H9 (cell line): ENCODE measurements around the gene IPO9. TPM values are rescaled to one million over a fixed set of nuclear protein-coding genes. Genes with fewer than 3 reads are reported as not detected.

Experiments used
- DNase-seq: peaks from one replicate; pipeline ENCODE4 v3.0.0-alpha.2; 2017
- H2AFZ ChIP-seq: one replicate; pipeline ENCODE4 v1.6.1; 2013; ENCODE audit warnings: mild to moderate bottlenecking, low read length, control low read depth, moderate library complexity
- H2AK5ac ChIP-seq: 2 replicates; pipeline ENCODE4 v1.6.1; 2013; ENCODE audit warnings: low read length, control low read depth, mixed read lengths; ENCODE audit not compliant: insufficient read length
- H2BK120ac ChIP-seq: one replicate; pipeline ENCODE4 v1.6.1; 2013; ENCODE audit warnings: low read depth, mild to moderate bottlenecking, low read length, control low read depth, inconsistent platforms; ENCODE audit not compliant: poor library complexity, severe bottlenecking
- H2BK12ac ChIP-seq: 2 replicates; pipeline ENCODE4 v1.6.1; 2013; ENCODE audit warnings: low read length, control low read depth, mixed read lengths, low read depth; ENCODE audit not compliant: insufficient read length
- H2BK15ac ChIP-seq: 2 replicates; pipeline ENCODE4 v1.6.1; 2013; ENCODE audit warnings: low read depth, low read length, control low read depth
- H2BK20ac ChIP-seq: one replicate; pipeline ENCODE4 v1.6.1; 2013; ENCODE audit warnings: low read depth, mild to moderate bottlenecking, low read length, control low read depth, inconsistent platforms; ENCODE audit not compliant: poor library complexity, severe bottlenecking
- H2BK5ac ChIP-seq: 2 replicates; pipeline ENCODE4 v1.6.1; 2013; ENCODE audit warnings: low read length, control low read depth, mixed read lengths; ENCODE audit not compliant: insufficient read length
- H3K14ac ChIP-seq: 2 replicates; pipeline ENCODE4 v1.6.1; 2013; ENCODE audit warnings: low read length, control low read depth; ENCODE audit not compliant: insufficient read depth
- H3K18ac ChIP-seq: 2 replicates; pipeline ENCODE4 v1.6.1; 2013; ENCODE audit warnings: low read depth, mild to moderate bottlenecking, mixed read lengths, low read length, control low read depth; ENCODE audit not compliant: insufficient read length
- H3K23ac ChIP-seq: 2 replicates; pipeline ENCODE4 v1.6.1; 2013; ENCODE audit warnings: low read length, control low read depth, mixed read lengths, low read depth; ENCODE audit not compliant: insufficient read length
- H3K23me2 ChIP-seq: 2 replicates; pipeline ENCODE4 v1.6.1; 2013; ENCODE audit warnings: low read depth, mild to moderate bottlenecking, mixed read lengths, low read length, control low read depth; ENCODE audit not compliant: insufficient read length, poor library complexity, severe bottlenecking
- H3K27ac ChIP-seq: 2 replicates; pipeline ENCODE4 v1.5.1; 2013; ENCODE audit warnings: low read length, control low read depth, mixed read lengths, low read depth; ENCODE audit not compliant: insufficient read length
- H3K27me3 ChIP-seq: 2 replicates; pipeline ENCODE4 v1.6.1; 2013; ENCODE audit warnings: low read length, control low read depth, inconsistent platforms; ENCODE audit not compliant: insufficient read depth
- H3K4ac ChIP-seq: 2 replicates; pipeline ENCODE4 v1.6.1; 2013; ENCODE audit warnings: low read depth, mild to moderate bottlenecking, control low read depth, inconsistent platforms, low read length, moderate library complexity
- H3K4me1 ChIP-seq: 2 replicates; pipeline ENCODE4 v1.6.1; 2013; ENCODE audit warnings: low read length, control low read depth, inconsistent platforms; ENCODE audit not compliant: insufficient read depth
- H3K4me2 ChIP-seq: 2 replicates; pipeline ENCODE4 v1.6.1; 2013; ENCODE audit warnings: low read length, control low read depth, mixed read lengths; ENCODE audit not compliant: insufficient read length, insufficient read depth
- H3K56ac ChIP-seq: 2 replicates; pipeline ENCODE4 v1.6.1; 2013; ENCODE audit warnings: low read depth, mild to moderate bottlenecking, mixed read lengths, low read length, control low read depth; ENCODE audit not compliant: insufficient read length
- H3K79me1 ChIP-seq: 2 replicates; pipeline ENCODE4 v1.6.1; 2013; ENCODE audit warnings: low read depth, mild to moderate bottlenecking, moderate library complexity, low read length, control low read depth, inconsistent platforms; ENCODE audit not compliant: insufficient read depth, poor library complexity, severe bottlenecking
- H3K79me2 ChIP-seq: 2 replicates; pipeline ENCODE4 v1.6.1; 2013; ENCODE audit warnings: low read length, control low read depth, inconsistent platforms; ENCODE audit not compliant: insufficient read depth
- H3K9ac ChIP-seq: 2 replicates; pipeline ENCODE4 v1.6.1; 2013; ENCODE audit warnings: low read length, control low read depth, mixed read lengths; ENCODE audit not compliant: insufficient read length; ENCODE audit errors: extremely low read depth
- H3K9me3 ChIP-seq: one replicate; pipeline ENCODE4 v1.6.1; 2013; ENCODE audit warnings: low read depth, low read length, inconsistent platforms; ENCODE audit not compliant: control insufficient read depth
- H3T11ph ChIP-seq: one replicate; pipeline ENCODE4 v1.6.1; 2013; ENCODE audit warnings: mild to moderate bottlenecking, low read length, control low read depth, inconsistent platforms
- H4K20me1 ChIP-seq: one replicate; pipeline ENCODE4 v1.6.1; 2013; ENCODE audit not compliant: control insufficient read depth, insufficient read length, insufficient read depth
- H4K5ac ChIP-seq: 2 replicates; pipeline ENCODE4 v1.6.1; 2013; ENCODE audit warnings: low read depth, mild to moderate bottlenecking, mixed read lengths, low read length, control low read depth; ENCODE audit not compliant: insufficient read length
- H4K8ac ChIP-seq: replicated peaks from 2 replicates; pipeline ENCODE4 v1.6.1; 2013; ENCODE audit warnings: low read length, control low read depth, mixed read lengths, low read depth; ENCODE audit not compliant: insufficient read length
- H4K91ac ChIP-seq: 2 replicates; pipeline ENCODE4 v1.6.1; 2013; ENCODE audit warnings: low read depth, mild to moderate bottlenecking, moderate library complexity, mixed read lengths, low read length, control low read depth; ENCODE audit not compliant: insufficient read length
- H3K27ac Mint-ChIP-seq, 3 experiments: 2 replicates in 2 of 3; 3 replicates in 1 of 3; pipeline ENCODE4 v1.8.0; 2020 to 2021; ENCODE audit warnings: mixed read lengths in 3 of 3, mild to moderate bottlenecking in 1 of 3, moderate library complexity in 1 of 3
- H3K27me3 Mint-ChIP-seq: 2 replicates; pipeline ENCODE4 v1.8.0; 2021; ENCODE audit warnings: low read depth, mild to moderate bottlenecking, moderate library complexity, mixed read lengths
- H3K36me3 Mint-ChIP-seq, 3 experiments: 2 replicates in 2 of 3; 3 replicates in 1 of 3; pipeline ENCODE4 v1.8.0; 2020 to 2021; ENCODE audit warnings: low read depth in 3 of 3, mixed read lengths in 3 of 3; ENCODE audit not compliant: insufficient read depth in 1 of 3
- H3K4me1 Mint-ChIP-seq, 2 experiments: 2 replicates each; pipeline ENCODE4 v1.8.0; 2020; ENCODE audit warnings: mixed read lengths in 2 of 2
- H3K4me3 Mint-ChIP-seq, 2 experiments: 2 replicates in 1 of 2; 3 replicates in 1 of 2; pipeline ENCODE4 v1.8.0; 2020 to 2021; ENCODE audit warnings: mild to moderate bottlenecking in 2 of 2, mixed read lengths in 2 of 2, moderate library complexity in 1 of 2
- H3K9me3 Mint-ChIP-seq, 2 experiments: 2 replicates in 1 of 2; 3 replicates in 1 of 2; pipeline ENCODE4 v1.8.0; 2020; ENCODE audit warnings: mild to moderate bottlenecking in 2 of 2, mixed read lengths in 2 of 2, moderate library complexity in 1 of 2
- WGBS: extraction: QIAGEN DNeasy Blood & Tissue Kit; methylation state at CpG from one replicate; pipeline ENCODE4 v1.1.7; 2013; ENCODE audit warnings: missing lambda C conversion rate, low lambda C conversion rate, mixed read lengths; ENCODE audit not compliant: insufficient read length; ENCODE audit errors: extremely low coverage; 5-methylcytosine and 5-hydroxymethylcytosine counted together
- total RNA-seq: library from RNA; stranded (reverse); gene quantifications from 2 replicates; pipeline ENCODE4 v1.2.1, GENCODE V29; 2021
- TF ChIP-seq, protein P1 (sequence below): fragments of 200-600 bp; sonication (generic); conservative IDR thresholded peaks from 3 replicates; pipeline ENCODE4 v1.8.0; 2021; ENCODE audit warnings: antibody characterized with exemption, mild to moderate bottlenecking

Gene IPO9
- total RNA-seq, 1 experiment from 2014 or later = 104 TPM

GRCh38 chr1:201806801-201807200 lies 22.2 kb upstream of the IPO9 start:
- H3K36me3 Mint-ChIP-seq = peaks cover 38 to 70% (median 67%) of the 10 kb centered on the region in 3 experiments
- Histone ChIP-seq H4K91ac (no peak overlapping the region), H3K4ac (no peak overlapping the region), H2BK15ac (no peak overlapping the region), H3K14ac (no peak overlapping the region), H2BK5ac (no peak overlapping the region), H3K27ac (no peak overlapping the region), H2AK5ac (no peak overlapping the region), H3K23me2 (no peaks in the 10 kb centered on the region), H3K79me1 (no peaks in the 10 kb centered on the region), H4K20me1 (no peaks in the 10 kb centered on the region), H2BK120ac (no peak overlapping the region), H4K8ac (no peak overlapping the region), H3K79me2 (no peaks in the 10 kb centered on the region), H3K18ac (no peak overlapping the region), H3K4me1 (no peaks in the 10 kb centered on the region), H3K23ac (no peak overlapping the region), H3K4me2 (no peak overlapping the region), H2BK12ac (no peak overlapping the region), H3T11ph (no peak overlapping the region), H3K9ac (no peak overlapping the region), H4K5ac (no peak overlapping the region), H3K9me3 (no peaks in the 10 kb centered on the region), H3K27me3 (no peaks in the 10 kb centered on the region), H2BK20ac (no peak overlapping the region), H3K56ac (no peak overlapping the region), H2AFZ (no peak overlapping the region)
- no peak for DNase-seq
- no CpG with 5 or more reads among the region's 4 CpGs for WGBS
- no peaks in the 10 kb centered on the region for H3K4me1 Mint-ChIP-seq
- no peaks in the 10 kb centered on the region for H3K9me3 Mint-ChIP-seq
- TF ChIP-seq, protein P1, sequence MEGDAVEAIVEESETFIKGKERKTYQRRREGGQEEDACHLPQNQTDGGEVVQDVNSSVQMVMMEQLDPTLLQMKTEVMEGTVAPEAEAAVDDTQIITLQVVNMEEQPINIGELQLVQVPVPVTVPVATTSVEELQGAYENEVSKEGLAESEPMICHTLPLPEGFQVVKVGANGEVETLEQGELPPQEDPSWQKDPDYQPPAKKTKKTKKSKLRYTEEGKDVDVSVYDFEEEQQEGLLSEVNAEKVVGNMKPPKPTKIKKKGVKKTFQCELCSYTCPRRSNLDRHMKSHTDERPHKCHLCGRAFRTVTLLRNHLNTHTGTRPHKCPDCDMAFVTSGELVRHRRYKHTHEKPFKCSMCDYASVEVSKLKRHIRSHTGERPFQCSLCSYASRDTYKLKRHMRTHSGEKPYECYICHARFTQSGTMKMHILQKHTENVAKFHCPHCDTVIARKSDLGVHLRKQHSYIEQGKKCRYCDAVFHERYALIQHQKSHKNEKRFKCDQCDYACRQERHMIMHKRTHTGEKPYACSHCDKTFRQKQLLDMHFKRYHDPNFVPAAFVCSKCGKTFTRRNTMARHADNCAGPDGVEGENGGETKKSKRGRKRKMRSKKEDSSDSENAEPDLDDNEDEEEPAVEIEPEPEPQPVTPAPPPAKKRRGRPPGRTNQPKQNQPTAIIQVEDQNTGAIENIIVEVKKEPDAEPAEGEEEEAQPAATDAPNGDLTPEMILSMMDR = no peak
- H3K4me3 Mint-ChIP-seq = no peak overlapping the region
- peak overlapping the region in 1 of 3 experiments; percentile 51; a peak in 2 of 7 replicates for H3K27ac Mint-ChIP-seq
- no peaks in the 10 kb centered on the region; the same call in 1 of the 2 replicates for H3K27me3 Mint-ChIP-seq
